ENCODE data around the gene HTT.

Gene HTT

GRCh38 chr4:3190549-3190948, 116.1 kb downstream of the HTT start:
- Histone ChIP-seq H2AFZ (ENCODE audit: low read length) (no peak overlapping the region), H3K4me3 (ENCODE audit: low read length, poor library complexity, severe bottlenecking) (no peak overlapping the region), H3F3A (ENCODE audit: low read depth) (no peaks in the 10 kb centered on the region), H3K4me2 (ENCODE audit: low read depth, low read length, poor library complexity, severe bottlenecking) (no peak overlapping the region), H3K36me3 (ENCODE audit: insufficient read depth, low read length) (peaks cover 38% of the 10 kb centered on the region; the same call in 1 of the 2 replicates), H4K20me1 (ENCODE audit: insufficient read depth, low read length, poor library complexity, severe bottlenecking) (no peaks in the 10 kb centered on the region), H3K27me3 (ENCODE audit: insufficient read depth, low read length, poor library complexity, severe bottlenecking) (no peaks in the 10 kb centered on the region), H3K4me1 (ENCODE audit: insufficient read depth, low read length, poor library complexity, severe bottlenecking) (peaks cover 9% of the 10 kb centered on the region), H3K9me2 (replicated peaks; ENCODE audit: low read depth, low read length) (no peaks in the 10 kb centered on the region), H3K9me3 (ENCODE audit: insufficient read depth, low read depth, low read length) (no peaks in the 10 kb centered on the region), H3K79me2 (ENCODE audit: insufficient read depth, low read length) (no peaks in the 10 kb centered on the region; the same call in 1 of the 2 replicates), H3K9ac (ENCODE audit: low read depth, low read length, poor library complexity, severe bottlenecking) (no peak overlapping the region)
- no peak for TF ChIP-seq EZH2phosphoT487 (IDR thresholded peaks at IDR 0.05; ENCODE audit: borderline replicate concordance)
- TF ChIP-seq, protein P1, sequence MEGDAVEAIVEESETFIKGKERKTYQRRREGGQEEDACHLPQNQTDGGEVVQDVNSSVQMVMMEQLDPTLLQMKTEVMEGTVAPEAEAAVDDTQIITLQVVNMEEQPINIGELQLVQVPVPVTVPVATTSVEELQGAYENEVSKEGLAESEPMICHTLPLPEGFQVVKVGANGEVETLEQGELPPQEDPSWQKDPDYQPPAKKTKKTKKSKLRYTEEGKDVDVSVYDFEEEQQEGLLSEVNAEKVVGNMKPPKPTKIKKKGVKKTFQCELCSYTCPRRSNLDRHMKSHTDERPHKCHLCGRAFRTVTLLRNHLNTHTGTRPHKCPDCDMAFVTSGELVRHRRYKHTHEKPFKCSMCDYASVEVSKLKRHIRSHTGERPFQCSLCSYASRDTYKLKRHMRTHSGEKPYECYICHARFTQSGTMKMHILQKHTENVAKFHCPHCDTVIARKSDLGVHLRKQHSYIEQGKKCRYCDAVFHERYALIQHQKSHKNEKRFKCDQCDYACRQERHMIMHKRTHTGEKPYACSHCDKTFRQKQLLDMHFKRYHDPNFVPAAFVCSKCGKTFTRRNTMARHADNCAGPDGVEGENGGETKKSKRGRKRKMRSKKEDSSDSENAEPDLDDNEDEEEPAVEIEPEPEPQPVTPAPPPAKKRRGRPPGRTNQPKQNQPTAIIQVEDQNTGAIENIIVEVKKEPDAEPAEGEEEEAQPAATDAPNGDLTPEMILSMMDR (conservative IDR thresholded peaks at IDR 0.05; ENCODE audit: low read length), result no peak

- Histone ChIP-seq H3F3A (ENCODE audit: low read depth) (no peaks in the 10 kb centered on the region), H3K36me3 (ENCODE audit: insufficient read depth, low read length) (peaks cover 35% of the 10 kb centered on the region; the same call in 1 of the 2 replicates), H3K9ac (ENCODE audit: low read depth, low read length, poor library complexity, severe bottlenecking) (no peak overlapping the region), H3K79me2 (ENCODE audit: insufficient read depth, low read length) (no peaks in the 10 kb centered on the region; the same call in 1 of the 2 replicates), H2AFZ (ENCODE audit: low read length) (no peak overlapping the region), H3K4me2 (ENCODE audit: low read depth, low read length, poor library complexity, severe bottlenecking) (no peak overlapping the region), H4K20me1 (ENCODE audit: insufficient read depth, low read length, poor library complexity, severe bottlenecking) (no peaks in the 10 kb centered on the region), H3K27me3 (ENCODE audit: insufficient read depth, low read length, poor library complexity, severe bottlenecking) (no peaks in the 10 kb centered on the region), H3K4me1 (ENCODE audit: insufficient read depth, low read length, poor library complexity, severe bottlenecking) (peaks cover 25% of the 10 kb centered on the region), H3K9me3 (ENCODE audit: insufficient read depth, low read depth, low read length) (no peaks in the 10 kb centered on the region), H3K4me3 (ENCODE audit: low read length, poor library complexity, severe bottlenecking) (no peak overlapping the region), H3K9me2 (replicated peaks; ENCODE audit: low read depth, low read length) (no peaks in the 10 kb centered on the region)
- TF ChIP-seq, protein P1 (conservative IDR thresholded peaks at IDR 0.05; ENCODE audit: low read length), result no peak
- no peak for TF ChIP-seq EZH2phosphoT487 (IDR thresholded peaks at IDR 0.05; ENCODE audit: borderline replicate concordance)
These were observed 117.7 kb downstream of the HTT start for GRCh38 chr4:3192188-3192587.

- Histone ChIP-seq H2AFZ (ENCODE audit: low read length) (no peak overlapping the region), H3K9ac (ENCODE audit: low read depth, low read length, poor library complexity, severe bottlenecking) (no peak overlapping the region), H3K9me2 (replicated peaks; ENCODE audit: low read depth, low read length) (no peaks in the 10 kb centered on the region), H3K9me3 (ENCODE audit: insufficient read depth, low read depth, low read length) (no peaks in the 10 kb centered on the region), H3K27me3 (ENCODE audit: insufficient read depth, low read length, poor library complexity, severe bottlenecking) (no peaks in the 10 kb centered on the region), H3F3A (ENCODE audit: low read depth) (no peaks in the 10 kb centered on the region), H3K4me1 (ENCODE audit: insufficient read depth, low read length, poor library complexity, severe bottlenecking) (peaks cover 32% of the 10 kb centered on the region), H3K4me3 (ENCODE audit: low read length, poor library complexity, severe bottlenecking) (no peak overlapping the region), H3K36me3 (ENCODE audit: insufficient read depth, low read length) (peaks cover 29% of the 10 kb centered on the region; the same call in 1 of the 2 replicates), H3K4me2 (ENCODE audit: low read depth, low read length, poor library complexity, severe bottlenecking) (no peak overlapping the region), H4K20me1 (ENCODE audit: insufficient read depth, low read length, poor library complexity, severe bottlenecking) (no peaks in the 10 kb centered on the region), H3K79me2 (ENCODE audit: insufficient read depth, low read length) (no peaks in the 10 kb centered on the region; the same call in 1 of the 2 replicates)
- no peak for TF ChIP-seq EZH2phosphoT487 (IDR thresholded peaks at IDR 0.05; ENCODE audit: borderline replicate concordance)
- TF ChIP-seq, protein P1 (conservative IDR thresholded peaks at IDR 0.05; ENCODE audit: low read length), result no peak
These were observed 118.3 kb downstream of the HTT start for GRCh38 chr4:3192827-3193226.

Measured in Loucy (cell line).